ENCODE results near the gene NOC3L.

The NOC3L gene

DNA sequence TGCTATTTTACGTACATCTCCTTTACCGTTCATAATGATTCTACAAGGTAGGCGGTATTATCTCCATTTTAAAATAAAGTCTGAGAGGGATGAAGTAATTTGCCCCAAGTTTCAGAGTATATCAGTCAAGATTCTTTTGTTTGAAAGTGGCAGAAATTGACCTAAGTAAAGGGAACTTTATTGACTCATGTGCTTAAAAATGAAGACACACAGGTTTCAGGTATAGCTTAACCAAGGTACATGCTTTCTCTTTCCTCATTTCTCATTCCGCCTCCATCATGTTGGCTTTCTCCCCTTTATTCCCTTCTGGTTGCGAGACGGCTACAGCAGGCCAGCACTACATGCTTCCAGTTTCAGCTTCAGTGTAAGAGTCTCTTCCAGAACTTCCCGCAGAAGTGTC lies 77.5 kb downstream of the NOC3L start:
- Histone ChIP-seq H3K4me3 (replicated peaks; ENCODE audit: low read depth, low read length) (no peak overlapping the region), H3K36me3 (ENCODE audit: control insufficient read depth, insufficient read depth, low read length) (no peaks in the 10 kb centered on the region), H3K27me3 (replicated peaks; ENCODE audit: control insufficient read depth, insufficient read depth, low read length) (no peaks in the 10 kb centered on the region)
- no peak for TF ChIP-seq CTCF (IDR thresholded peaks at IDR 0.05; ENCODE audit: insufficient read depth, low read length, poor library complexity, severe bottlenecking)
- DNase-seq (ENCODE audit: extremely low read depth, insufficient read length): no peak

Data from GM06990 (cell line).